ENCODE results near the gene DCAF15.

GRCh38 chr19:13931391-13932148 is 20.7 kb upstream of the DCAF15 start:
- TF ChIP-seq, protein P1, sequence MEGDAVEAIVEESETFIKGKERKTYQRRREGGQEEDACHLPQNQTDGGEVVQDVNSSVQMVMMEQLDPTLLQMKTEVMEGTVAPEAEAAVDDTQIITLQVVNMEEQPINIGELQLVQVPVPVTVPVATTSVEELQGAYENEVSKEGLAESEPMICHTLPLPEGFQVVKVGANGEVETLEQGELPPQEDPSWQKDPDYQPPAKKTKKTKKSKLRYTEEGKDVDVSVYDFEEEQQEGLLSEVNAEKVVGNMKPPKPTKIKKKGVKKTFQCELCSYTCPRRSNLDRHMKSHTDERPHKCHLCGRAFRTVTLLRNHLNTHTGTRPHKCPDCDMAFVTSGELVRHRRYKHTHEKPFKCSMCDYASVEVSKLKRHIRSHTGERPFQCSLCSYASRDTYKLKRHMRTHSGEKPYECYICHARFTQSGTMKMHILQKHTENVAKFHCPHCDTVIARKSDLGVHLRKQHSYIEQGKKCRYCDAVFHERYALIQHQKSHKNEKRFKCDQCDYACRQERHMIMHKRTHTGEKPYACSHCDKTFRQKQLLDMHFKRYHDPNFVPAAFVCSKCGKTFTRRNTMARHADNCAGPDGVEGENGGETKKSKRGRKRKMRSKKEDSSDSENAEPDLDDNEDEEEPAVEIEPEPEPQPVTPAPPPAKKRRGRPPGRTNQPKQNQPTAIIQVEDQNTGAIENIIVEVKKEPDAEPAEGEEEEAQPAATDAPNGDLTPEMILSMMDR (IDR thresholded peaks at IDR 0.05) = no peak
- no peak for TF ChIP-seq POLR2A (IDR thresholded peaks at IDR 0.05)

Data from uterus (tissue), 2 donors.